ENCODE measurements around the gene TMEM245. TPM values are rescaled to one million over a fixed set of nuclear protein-coding genes. Genes with fewer than 3 reads are reported as not detected.

TMEM245 gene
- total RNA-seq, 1 donor from 2014 or later: 57.7 TPM

- peak; percentile 83 to 92 for DNase-seq (ENCODE audit: low read depth in 2 of 2)
Measured at GRCh38 chr9:109101810-109102209, 17.9 kb downstream of the TMEM245 start.

- DNase-seq (ENCODE audit: low read depth in 2 of 2): peak; percentile 17 to 32
Measured at GRCh38 chr9:109101202-109101595, 18.5 kb downstream of the TMEM245 start.

DNA sequence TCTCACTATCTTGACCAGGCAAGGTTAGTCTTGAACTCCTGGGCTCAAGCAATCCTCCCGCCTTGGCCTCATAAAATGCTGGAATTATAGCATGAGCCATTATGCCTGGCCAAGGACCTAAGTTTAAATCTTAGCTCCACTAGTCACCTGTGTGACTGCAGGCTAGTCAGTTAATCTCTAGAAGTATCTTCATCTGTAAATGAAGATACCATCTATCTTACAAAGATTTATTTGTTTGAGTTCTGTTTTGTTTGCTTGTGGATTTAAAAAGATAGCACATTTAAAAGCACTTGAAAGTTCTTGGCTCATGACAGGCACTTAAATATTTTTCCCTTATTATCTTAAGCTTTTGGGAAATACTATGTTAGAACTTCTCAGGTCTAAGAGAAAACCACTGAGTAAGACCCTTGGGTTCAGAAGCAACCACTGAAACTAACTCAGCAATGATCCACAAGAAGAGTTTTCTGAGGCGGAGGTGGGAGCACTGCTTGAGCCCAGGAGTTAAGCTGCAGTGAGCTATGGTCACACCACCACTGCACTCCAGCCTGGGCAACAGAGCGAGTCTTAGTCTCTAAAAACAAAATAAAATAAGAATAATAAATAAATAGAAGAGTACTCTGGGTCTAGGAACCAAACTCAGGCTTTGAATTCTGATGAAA is 19.1 kb downstream of the TMEM245 start:
- DNase-seq (ENCODE audit: low read depth in 2 of 2): no peak

GRCh38 chr9:109098960-109099308 is 20.8 kb downstream of the TMEM245 start:
- DNase-seq (ENCODE audit: low read depth in 2 of 2): no peak

DNA sequence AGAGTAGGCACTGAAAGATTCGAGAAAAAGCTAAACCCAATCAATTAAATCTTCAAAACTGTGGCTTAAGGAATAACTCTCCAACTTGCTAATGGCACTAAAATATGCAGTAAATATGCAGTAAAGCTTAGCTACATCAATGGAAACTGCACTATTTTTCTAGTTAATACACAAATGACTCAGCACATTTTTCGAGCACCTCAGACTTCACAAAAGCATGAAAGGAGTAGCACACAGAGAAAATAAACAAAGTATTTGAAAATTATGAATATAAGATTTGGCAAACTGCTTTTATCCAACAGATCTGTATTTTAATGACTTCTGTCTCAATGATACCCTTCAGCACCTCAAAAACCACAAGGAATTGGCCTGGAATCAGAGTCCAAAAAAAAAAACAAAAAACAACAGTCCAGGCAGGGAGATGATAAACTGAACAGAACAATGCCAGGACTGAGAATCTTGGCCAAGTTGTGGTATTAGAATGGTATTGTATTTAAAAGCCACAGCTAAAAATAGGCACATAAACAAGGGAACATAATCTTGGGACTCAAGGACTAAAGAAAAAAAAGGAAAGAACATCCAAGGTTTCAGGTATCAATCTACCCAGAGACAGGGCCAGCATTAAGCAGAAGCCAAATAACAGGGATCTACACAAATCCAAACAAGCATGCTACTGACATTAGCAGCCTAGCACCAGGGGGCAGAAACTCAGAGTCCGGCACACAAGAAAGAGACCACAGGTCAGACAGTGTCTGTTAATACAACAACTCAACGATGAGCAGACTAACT is 21.4 kb downstream of the TMEM245 start:
- peak; percentile 77 to 82 for DNase-seq (ENCODE audit: low read depth in 2 of 2)

DNA sequence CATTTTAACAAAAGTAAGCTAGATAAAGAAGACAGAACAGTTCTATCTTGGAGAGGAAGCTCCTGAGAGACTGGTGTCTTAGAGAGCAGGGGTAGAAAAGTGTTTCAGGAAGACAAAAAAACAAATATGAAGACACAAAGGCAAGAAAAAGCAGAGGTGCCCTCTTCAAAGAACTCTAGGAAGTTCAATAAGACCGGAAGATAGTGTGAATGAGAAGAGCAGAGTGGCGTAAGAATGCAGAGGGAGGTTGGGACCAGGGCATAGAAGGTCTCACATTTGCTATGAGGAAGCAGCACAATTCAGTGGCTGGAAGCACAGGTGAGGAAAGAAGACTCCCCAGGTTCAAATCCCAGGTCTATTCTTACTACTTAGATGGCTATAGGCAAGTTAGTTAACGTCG is 22.6 kb downstream of the TMEM245 start:
- no peak for DNase-seq (ENCODE audit: low read depth in 2 of 2)

DNA sequence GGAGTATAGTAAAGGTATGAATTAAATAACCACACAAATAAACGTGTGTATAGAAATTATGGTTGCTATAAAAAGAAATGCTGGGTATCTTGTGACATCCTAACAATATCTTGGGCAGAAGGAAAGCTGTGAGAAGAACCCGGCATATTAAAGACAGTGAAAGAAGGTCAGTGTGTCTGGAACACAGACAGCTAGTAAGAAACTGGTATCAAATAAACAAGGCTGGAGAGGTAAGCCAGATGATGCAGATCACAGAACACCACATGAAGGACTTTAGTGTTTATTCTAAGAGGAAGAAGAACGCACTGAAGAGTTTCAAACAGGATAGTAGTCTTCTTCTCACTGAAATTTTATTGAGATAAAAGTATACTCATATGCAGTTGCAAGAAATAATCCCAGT is 24.4 kb downstream of the TMEM245 start:
- no peak for DNase-seq (ENCODE audit: low read depth in 2 of 2)

DNA sequence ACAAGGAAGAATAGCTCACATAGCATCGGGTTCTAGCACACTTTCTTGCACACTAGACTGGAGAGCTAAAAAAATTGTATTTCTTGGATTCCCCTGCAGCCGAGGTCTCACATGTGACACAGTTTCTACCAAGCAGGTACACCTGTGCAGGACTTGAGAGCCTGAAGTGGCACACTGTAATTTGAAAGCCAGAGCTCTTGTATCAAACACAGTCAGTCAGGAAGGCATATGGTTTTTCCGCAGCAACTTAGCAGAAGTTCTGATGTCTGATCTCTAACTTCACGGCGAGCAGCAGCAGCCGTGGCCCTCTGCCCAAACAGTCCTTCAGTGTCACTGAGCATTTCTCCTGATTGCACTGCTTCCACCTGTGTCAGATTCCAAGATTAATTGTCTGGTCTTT is 25.5 kb downstream of the TMEM245 start:
- no peak for DNase-seq (ENCODE audit: low read depth in 2 of 2)

- no peak for DNase-seq (ENCODE audit: low read depth in 2 of 2)
Measured at GRCh38 chr9:109092587-109092986, 27.2 kb downstream of the TMEM245 start.

- DNase-seq (ENCODE audit: low read depth in 2 of 2): no peak
Measured at GRCh38 chr9:109092051-109092580, 27.6 kb downstream of the TMEM245 start.

DNA sequence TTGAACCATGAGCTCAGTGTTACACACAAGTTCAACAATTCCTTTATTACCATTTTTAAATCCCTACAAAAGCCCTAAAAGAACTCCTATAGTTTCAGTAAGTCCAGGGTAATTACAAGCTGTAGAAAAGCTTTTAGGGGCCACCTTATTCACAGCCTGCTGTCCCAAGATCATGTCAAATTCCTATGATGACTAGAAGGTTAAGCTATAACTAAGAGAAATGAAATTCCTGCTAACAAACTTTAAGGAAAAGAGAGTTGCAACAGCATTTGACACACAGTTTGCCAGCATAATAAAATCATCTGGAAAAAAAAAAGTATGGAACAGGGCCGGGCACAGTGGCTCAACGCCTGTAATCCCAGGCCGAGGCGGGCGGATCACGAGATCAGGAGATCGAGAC is 31.5 kb downstream of the TMEM245 start:
- DNase-seq (ENCODE audit: low read depth in 2 of 2): no peak

DNA sequence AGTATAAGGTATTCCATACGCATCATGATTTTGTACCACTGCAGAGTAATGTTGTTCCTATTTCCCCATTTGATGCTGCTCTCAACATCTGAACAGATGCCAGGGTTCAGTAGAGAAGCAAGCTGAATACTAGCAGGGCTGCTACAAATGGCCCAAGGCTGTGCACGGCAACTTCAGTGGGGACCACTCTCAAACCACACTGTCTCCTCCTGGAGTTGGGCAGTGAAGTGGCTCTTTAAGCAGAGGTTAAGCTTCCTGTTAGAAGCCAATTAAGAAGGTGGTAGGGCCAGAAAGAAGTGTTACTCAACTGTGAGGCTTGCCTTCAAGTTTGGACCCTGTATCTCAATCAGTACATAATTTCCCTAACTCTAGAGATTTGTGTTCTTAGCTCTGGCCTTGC is 32.0 kb downstream of the TMEM245 start:
- no peak for DNase-seq (ENCODE audit: low read depth in 2 of 2)

GRCh38 chr9:109086221-109086620 is 33.5 kb downstream of the TMEM245 start:
- DNase-seq (ENCODE audit: low read depth in 2 of 2): peak in 1 of 2 donors; percentile 76

- DNase-seq (ENCODE audit: low read depth in 2 of 2): no peak
Measured at GRCh38 chr9:109085510-109085909, 34.2 kb downstream of the TMEM245 start.

DNA sequence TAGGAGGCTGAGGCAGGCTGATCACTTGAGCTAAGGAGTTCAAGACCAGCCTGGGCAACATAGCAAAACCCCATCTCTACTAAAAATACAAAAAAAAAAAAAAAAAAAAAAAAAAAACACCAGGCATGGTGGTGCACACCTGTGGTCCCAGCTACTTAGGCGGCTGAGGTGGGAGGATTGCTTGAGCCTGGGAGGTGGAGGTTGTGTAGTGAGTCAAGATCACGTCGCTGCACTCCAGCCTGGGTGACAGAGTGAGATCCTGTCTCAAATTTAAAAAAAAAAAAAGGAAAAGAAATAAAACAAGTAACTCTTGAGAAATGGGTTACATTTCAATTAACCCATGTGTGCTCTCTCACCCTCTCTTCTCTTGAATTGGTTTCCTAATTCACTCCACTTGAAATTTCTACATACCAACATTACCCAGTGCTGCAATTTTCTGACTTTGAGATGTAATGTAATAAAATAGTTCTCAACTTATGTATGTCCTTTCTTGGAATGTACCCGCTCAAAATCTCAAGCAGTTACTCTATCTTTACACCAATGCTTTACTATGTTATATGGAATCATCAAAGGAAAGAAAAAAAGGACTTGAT is 35.8 kb downstream of the TMEM245 start:
- no peak for DNase-seq (ENCODE audit: low read depth in 2 of 2)

GRCh38 chr9:109083141-109083540 is 36.6 kb downstream of the TMEM245 start:
- DNase-seq (ENCODE audit: low read depth in 2 of 2): no peak

- DNase-seq (ENCODE audit: low read depth in 2 of 2): no peak
Measured at GRCh38 chr9:109082091-109082620, 37.6 kb downstream of the TMEM245 start.

DNA sequence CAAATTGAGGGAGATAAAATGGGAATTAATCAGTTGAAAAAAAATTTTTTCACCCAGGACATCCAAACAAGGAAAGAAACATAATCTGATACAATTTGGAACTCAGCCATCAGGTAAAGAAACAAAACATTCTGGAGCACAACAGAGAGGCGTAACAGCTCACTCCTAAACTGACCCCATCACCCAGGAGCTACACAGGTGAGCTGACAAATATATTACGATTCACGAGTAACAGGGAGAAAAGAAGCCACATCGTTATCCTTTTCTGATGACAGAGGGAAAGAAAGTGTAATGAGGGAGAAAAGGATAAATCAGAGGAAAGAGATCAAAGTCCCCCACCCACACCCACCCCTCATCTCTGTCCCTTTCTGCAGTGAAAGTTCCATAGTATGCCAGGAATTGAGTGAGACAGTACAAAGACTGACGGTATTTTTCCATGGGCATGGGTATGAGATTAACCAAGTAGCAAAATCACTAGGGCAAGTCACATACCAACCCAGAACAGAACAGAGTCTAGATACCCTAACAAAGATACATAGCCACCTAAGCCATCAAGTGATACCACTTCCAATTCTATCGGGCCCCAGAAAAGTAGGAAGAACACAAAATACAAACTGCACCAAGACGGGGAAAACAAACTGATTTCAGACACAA is 45.4 kb downstream of the TMEM245 start:
- DNase-seq (ENCODE audit: low read depth in 2 of 2): no peak

GRCh38 chr9:109072821-109073435 is 46.8 kb downstream of the TMEM245 start:
- DNase-seq (ENCODE audit: low read depth in 2 of 2): no peak

- no peak for DNase-seq (ENCODE audit: low read depth in 2 of 2)
Measured at GRCh38 chr9:109072133-109072692, 47.5 kb downstream of the TMEM245 start.

- DNase-seq (ENCODE audit: low read depth in 2 of 2): no peak
Measured at GRCh38 chr9:109068764-109069163, 51.0 kb downstream of the TMEM245 start.
